Lung (tissue), 12 donors: Measurements from ENCODE around the gene GLIS2. TPM values are rescaled to one million over a fixed set of nuclear protein-coding genes. Genes with fewer than 3 reads are reported as not detected.

Source experiments
- ATAC-seq: fragments of 200-7000 bp; cut with Tn5 transposase; one replicate; pipeline ENCODE4 v1.9.1; 2020; ENCODE audit warnings: moderate number of reproducible peaks; ENCODE audit not compliant: insufficient read depth, low FRiP score
- DNase-seq, 3 donors: peaks; one replicate each; pipeline ENCODE4 v3.0.0-alpha.2; 2013 to 2017
- H3K27ac ChIP-seq, 2 donors: one replicate each; pipeline ENCODE4 v1.5.1; 2013; ENCODE audit warnings: mild to moderate bottlenecking in 2 of 2, moderate library complexity in 2 of 2, control low read depth in 1 of 2, inconsistent platforms in 1 of 2, low read depth in 1 of 2, low read length in 1 of 2
- H3K27me3 ChIP-seq, 3 donors: one replicate each; pipeline ENCODE4 v1.5.1; 2013; ENCODE audit warnings: low read length in 2 of 3; ENCODE audit not compliant: control insufficient read depth in 3 of 3, insufficient read depth in 3 of 3
- H3K36me3 ChIP-seq, 4 donors: one replicate each; pipeline ENCODE4 v1.5.1; 2013; ENCODE audit warnings: low read length in 4 of 4, mild to moderate bottlenecking in 1 of 4, moderate library complexity in 1 of 4; ENCODE audit not compliant: control insufficient read depth in 4 of 4, insufficient read depth in 4 of 4
- H3K4me1 ChIP-seq, 5 donors: one replicate each; pipeline ENCODE4 v1.5.1; 2013; ENCODE audit warnings: low read length in 5 of 5, mild to moderate bottlenecking in 2 of 5, moderate library complexity in 1 of 5; ENCODE audit not compliant: control insufficient read depth in 5 of 5, insufficient read depth in 5 of 5
- H3K4me3 ChIP-seq: one replicate; pipeline ENCODE4 v1.5.1; 2013; ENCODE audit warnings: mild to moderate bottlenecking, control low read depth, moderate library complexity
- H3K9ac ChIP-seq, 2 donors: one replicate each; pipeline ENCODE4 v1.5.1; 2013; ENCODE audit warnings: low read length in 2 of 2, control low read depth in 1 of 2; ENCODE audit not compliant: insufficient read depth in 1 of 2
- H3K9me3 ChIP-seq, 4 donors: one replicate each; pipeline ENCODE4 v1.5.1; 2013; ENCODE audit warnings: low read length in 3 of 4, mild to moderate bottlenecking in 1 of 4, moderate library complexity in 1 of 4; ENCODE audit not compliant: control insufficient read depth in 4 of 4, insufficient read depth in 3 of 4
- WGBS, 2 donors: extraction: QIAGEN DNeasy Blood & Tissue Kit; methylation state at CpG; one replicate each; pipeline ENCODE4 v1.1.7; 2013; 5-methylcytosine and 5-hydroxymethylcytosine counted together
- polyA plus RNA-seq, 2 donors: library from polyadenylated mRNA; stranded (reverse); fragments of 200-250 nt; gene quantifications; one replicate each; pipeline ENCODE4 v1.2.1, GENCODE V29; 2013
- total RNA-seq, 2 donors: library from RNA; depleted of rRNA in 1 of 2; stranded (reverse); fragments of >200 nt in 1 of 2; gene quantifications; one replicate each; pipeline ENCODE4 v1.2.1, GENCODE V29; 2014 to 2021
- TF ChIP-seq, protein P1 (sequence below): IDR thresholded peaks from 2 replicates; pipeline ENCODE4 v1.5.1; 2012; ENCODE audit warnings: mild to moderate bottlenecking; ENCODE audit errors: control extremely low read depth, extremely low read depth
- donor health status: control.
- donor health status: control.
- donor health status: Bipolar disorder and iron deficiency.
- donor health status: healthy.
- donor health status: DM: yes; HTN: yes; CAD: no.

The GLIS2 gene
- total and polyA plus RNA-seq, 4 donors: 8.8 to 25.5 (median 14.9) TPM

DNA sequence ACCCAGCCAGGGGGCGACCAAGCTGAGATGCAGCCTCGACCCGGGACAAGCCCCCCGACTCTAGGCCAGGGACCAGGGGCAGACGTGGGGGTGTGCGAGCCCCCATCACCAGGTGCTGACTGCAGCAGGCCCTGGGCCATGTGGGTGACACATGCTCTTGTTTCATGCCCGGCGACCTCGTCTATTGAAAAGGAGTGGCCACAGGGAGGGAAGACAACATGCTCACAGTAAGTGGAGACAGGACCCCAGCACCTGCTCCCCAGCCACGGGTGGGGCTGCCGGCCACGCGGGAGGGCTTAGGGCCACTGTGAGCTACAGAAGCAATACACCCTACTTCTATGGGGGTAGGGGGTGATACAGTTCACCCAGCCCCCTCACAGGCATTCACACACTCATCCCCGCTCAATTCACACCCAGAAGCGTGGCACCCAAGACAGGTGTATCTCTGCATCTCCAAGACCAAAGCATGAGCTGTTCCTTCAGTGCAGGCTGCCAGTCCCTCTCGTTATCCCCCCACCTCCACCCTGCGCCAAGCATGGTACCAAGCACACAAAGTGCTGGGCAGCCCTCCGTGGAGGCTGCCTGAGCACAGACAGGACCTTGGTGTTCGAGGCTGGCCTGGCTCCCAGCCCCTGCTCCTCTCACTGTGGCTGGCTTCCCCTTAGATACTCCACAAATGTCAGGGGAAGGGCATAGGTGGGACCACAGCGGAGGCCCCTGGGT lies 69.4 kb downstream of the GLIS2 start:
- DNase-seq: no peak
- Histone ChIP-seq H3K9ac (no peak overlapping the region), H3K9me3 (no peaks in the 10 kb centered on the region), H3K36me3 (peaks cover 0 to 61% (median 6%) of the 10 kb centered on the region in 4 donors), H3K27me3 (no peaks in the 10 kb centered on the region), H3K27ac (peak overlapping the region in 1 of 2 donors; percentile 10), H3K4me3 (no peak overlapping the region), H3K4me1 (peaks cover 0 to 18% (median 7%) of the 10 kb centered on the region in 5 donors)
- TF ChIP-seq, protein P1, sequence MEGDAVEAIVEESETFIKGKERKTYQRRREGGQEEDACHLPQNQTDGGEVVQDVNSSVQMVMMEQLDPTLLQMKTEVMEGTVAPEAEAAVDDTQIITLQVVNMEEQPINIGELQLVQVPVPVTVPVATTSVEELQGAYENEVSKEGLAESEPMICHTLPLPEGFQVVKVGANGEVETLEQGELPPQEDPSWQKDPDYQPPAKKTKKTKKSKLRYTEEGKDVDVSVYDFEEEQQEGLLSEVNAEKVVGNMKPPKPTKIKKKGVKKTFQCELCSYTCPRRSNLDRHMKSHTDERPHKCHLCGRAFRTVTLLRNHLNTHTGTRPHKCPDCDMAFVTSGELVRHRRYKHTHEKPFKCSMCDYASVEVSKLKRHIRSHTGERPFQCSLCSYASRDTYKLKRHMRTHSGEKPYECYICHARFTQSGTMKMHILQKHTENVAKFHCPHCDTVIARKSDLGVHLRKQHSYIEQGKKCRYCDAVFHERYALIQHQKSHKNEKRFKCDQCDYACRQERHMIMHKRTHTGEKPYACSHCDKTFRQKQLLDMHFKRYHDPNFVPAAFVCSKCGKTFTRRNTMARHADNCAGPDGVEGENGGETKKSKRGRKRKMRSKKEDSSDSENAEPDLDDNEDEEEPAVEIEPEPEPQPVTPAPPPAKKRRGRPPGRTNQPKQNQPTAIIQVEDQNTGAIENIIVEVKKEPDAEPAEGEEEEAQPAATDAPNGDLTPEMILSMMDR: no peak
- ATAC-seq: no peak
- 85 to 95% methylated on average over 20 of the region's 20 CpGs for WGBS, 2 donors

DNA sequence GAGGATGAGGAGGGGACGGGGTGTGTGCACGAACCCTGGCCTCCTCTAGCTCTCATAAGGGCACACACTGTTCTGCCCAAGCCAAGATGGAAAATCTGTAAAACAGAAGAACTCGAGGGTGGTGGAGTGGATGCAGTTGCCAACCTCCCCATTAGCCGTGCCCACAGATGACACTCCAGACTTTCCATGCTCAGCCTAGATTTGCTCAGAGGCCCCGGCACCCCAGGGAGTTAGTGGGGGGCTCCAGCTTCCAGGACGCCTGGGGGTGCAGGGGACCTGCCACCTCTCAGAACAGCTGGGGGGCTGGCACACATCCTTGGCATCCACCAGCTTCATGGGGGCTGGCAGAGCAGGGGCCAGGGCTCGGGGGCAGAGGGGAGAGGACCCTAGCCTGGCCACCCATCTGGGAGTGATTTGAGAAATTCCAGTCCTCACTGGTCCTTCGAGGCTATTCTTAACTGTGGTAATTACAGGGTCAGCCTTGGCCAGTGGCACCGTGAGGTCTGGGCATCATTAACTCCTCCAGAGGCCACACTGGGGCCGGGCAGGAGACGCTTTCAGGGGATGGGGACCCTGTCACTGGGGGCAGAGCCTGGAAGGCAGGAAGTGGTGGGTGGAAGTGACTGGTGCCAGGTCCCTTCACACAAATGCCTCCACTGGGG lies 70.1 kb downstream of the GLIS2 start:
- ATAC-seq: no peak
- WGBS, 2 donors: 76 to 81% methylated on average over 11 of the region's 11 CpGs
- TF ChIP-seq, protein P1: no peak

DNA sequence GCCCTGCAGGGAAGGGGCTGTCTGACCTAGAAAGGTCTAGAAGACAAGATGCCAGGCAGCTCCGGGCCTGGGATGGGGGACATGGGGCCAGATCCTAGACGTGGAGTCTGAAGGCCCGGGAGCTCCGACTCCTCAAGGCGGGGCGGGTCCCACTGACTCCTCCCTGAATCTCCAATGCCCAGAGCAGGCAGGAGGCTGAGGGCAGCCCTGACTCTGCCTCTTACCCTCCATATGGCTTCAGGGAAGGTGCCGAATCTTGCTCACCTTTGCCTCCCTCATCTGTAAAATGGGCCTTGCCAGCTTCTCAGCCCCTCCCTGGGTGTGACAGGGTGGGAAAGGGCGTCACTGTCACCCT lies 70.6 kb downstream of the GLIS2 start:
- Histone ChIP-seq H3K9me3 (no peaks in the 10 kb centered on the region), H3K36me3 (peaks cover 0 to 52% (median 4%) of the 10 kb centered on the region in 4 donors), H3K27me3 (no peaks in the 10 kb centered on the region), H3K4me3 (no peak overlapping the region), H3K4me1 (peaks cover 0 to 18% (median 5%) of the 10 kb centered on the region in 5 donors), H3K9ac (no peak overlapping the region), H3K27ac (no peak overlapping the region)
- DNase-seq: no peak
- TF ChIP-seq, protein P1: no peak
- no peak for ATAC-seq
- WGBS, 2 donors: 71 to 80% methylated on average over 8 of the region's 8 CpGs

More for the DNA sequence above, 70.1 kb downstream of the GLIS2 start:
- DNase-seq: no peak
- Histone ChIP-seq H3K27ac (peak overlapping the region in 1 of 2 donors; percentile 10), H3K27me3 (no peaks in the 10 kb centered on the region), H3K4me3 (no peak overlapping the region), H3K36me3 (peaks cover 0 to 56% (median 4%) of the 10 kb centered on the region in 4 donors), H3K9ac (no peak overlapping the region), H3K9me3 (no peaks in the 10 kb centered on the region), H3K4me1 (peaks cover 0 to 18% (median 5%) of the 10 kb centered on the region in 5 donors)
